ENCODE results near the gene KCNQ2.

Gene KCNQ2

GRCh38 chr20:63456429-63457284 lies 15.8 kb downstream of the KCNQ2 start:
- in situ Hi-C loops (cut with MboI; ENCODE audit: low sequenced_read_pairs) = no loop called here

- in situ Hi-C loops (cut with MboI; ENCODE audit: low sequenced_read_pairs) = no loop called here
Observed at GRCh38 chr20:63455568-63455859, 16.9 kb downstream of the KCNQ2 start.

DNA sequence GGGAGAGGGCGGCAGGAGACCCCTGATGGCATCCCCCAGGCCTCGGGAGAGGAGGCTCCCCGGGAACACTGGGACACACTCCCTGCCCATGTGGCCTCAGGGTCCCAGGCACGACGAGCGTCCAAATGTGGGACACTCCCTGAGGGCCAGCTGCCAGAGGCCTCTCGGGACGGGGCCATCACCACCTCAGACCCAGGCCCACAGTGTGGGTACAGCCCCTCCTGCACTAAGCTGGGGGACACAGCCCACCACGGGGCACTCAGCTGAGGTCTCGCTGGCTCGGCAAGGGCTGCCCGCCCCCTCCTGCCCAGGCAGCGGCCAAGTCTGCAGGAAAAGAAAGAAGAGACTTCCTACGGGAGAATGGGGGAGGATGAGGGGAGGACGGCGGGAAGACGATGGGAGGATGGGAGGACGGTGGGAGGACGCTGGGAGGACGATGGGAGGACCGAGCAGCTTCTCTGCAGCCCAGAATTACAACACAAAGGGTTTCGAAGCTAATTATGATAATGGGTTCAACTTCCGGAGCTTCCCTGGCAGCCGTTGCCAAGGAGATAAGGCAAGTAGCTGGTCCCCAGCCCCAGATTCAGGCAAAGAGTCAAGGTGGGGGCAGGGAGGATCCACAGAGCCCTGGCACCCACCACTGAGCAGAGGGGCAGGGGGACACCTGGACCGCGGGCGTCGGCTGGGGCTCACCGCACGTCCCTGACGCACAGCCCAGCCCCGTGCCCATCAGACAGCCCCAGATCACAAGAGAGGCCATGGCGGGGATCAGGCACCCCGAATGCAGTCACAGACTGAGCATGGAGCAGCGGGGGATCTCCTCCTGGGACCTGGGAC lies 17.5 kb downstream of the KCNQ2 start:
- in situ Hi-C loops (cut with MboI; ENCODE audit: low sequenced_read_pairs) = no loop called here

DNA sequence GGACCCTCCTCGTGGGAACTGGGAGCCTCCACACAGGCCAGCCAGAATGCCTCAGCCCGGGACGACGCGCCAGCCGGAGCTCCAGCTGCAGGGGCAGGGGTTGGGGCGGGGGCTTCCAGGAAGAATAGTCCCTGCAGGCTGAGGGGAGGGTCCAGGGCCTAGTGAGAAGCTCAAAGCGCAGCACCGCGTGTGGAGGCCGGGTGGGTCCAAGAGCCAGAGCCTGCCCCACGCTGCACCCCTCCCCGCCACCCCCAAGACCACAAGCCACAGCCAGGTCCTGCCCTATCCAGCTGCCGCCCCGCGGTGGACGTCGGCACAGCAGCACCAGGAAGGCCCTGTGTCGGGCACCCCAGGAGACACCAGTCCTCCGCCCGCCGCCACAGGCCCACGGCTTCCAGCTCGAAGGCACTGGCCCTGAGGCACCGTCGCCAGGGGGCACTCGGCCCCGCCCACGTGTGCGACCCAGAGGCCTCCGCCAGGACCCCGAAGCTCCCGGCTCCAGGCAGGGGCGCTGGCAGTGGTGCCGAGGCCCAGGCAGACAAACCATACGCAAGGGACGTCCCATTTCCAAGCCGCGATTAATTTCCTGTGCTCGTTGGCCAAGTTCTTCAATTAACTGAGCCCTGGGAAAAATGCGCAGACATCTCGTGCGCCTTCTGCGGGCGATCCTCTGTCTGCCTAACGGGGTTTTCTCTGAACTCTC lies 19.5 kb downstream of the KCNQ2 start:
- in situ Hi-C loops (cut with MboI; ENCODE audit: low sequenced_read_pairs) = no loop called here

DNA sequence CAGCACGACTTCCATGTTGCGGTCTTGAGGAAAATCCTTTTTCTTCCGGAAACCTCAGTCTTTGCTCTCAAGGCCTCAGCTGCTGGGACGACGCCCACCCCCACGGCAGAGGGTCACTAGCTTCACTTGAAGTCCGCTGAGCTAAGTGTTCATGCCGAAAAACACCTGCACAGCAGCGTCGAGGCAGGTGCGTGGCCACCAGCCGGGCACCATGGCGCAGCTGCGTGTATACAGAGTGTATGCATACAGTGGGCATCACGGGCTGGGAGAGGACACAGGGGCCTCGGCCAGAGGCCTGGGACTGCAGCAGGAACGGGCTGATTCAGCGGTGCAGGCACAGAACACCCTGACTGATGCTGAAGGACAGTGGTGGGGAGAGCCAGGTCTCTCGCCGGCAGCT lies 20.1 kb downstream of the KCNQ2 start:
- in situ Hi-C loops (cut with MboI; ENCODE audit: low sequenced_read_pairs) = no loop called here

GRCh38 chr20:63451821-63452220 lies 20.6 kb downstream of the KCNQ2 start:
- in situ Hi-C loops (cut with MboI; ENCODE audit: low sequenced_read_pairs) = no loop called here

GRCh38 chr20:63449796-63450730 lies 22.4 kb downstream of the KCNQ2 start:
- in situ Hi-C loops (cut with MboI; ENCODE audit: low sequenced_read_pairs) = no loop called here

DNA sequence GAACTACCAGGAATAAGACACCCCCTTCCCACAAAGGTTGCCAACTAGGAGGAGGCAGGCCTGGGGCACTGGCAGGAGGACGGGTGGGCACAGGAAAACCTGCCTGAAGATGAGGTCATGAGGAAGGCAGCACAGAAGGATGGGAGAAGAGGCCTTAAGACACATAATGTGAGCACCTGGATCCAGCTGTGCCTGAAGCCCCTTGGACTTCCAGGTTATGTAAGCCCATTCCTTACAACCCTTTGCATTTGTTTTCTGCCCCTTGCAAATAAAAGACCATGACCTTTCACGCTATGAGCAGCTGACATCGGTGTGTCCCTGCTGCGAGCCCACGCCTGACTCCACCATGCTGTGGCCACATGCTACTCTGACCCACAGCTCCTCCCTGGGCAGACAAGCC lies 23.4 kb downstream of the KCNQ2 start:
- in situ Hi-C loops (cut with MboI; ENCODE audit: low sequenced_read_pairs) = no loop called here

DNA sequence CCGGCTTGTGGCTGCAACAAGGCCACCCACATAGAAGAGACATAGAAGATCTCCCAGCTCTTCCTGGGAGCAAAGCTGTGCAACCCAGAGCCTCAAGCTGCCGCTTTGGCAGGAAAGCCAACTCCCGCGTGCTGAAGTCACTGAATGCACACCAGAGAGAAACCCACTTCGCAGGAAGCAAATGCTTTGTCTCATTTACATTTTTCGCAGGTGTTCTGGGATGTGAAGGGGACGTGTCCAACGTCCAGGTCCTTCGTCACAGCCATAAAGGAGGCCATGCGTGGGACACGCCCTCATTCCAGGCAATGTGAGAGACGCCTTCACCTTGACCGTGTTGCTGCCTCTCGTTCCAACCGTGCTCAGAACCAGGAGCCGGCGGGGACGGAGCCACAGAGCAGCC lies 24.4 kb downstream of the KCNQ2 start:
- in situ Hi-C loops (cut with MboI; ENCODE audit: low sequenced_read_pairs) = no loop called here

DNA sequence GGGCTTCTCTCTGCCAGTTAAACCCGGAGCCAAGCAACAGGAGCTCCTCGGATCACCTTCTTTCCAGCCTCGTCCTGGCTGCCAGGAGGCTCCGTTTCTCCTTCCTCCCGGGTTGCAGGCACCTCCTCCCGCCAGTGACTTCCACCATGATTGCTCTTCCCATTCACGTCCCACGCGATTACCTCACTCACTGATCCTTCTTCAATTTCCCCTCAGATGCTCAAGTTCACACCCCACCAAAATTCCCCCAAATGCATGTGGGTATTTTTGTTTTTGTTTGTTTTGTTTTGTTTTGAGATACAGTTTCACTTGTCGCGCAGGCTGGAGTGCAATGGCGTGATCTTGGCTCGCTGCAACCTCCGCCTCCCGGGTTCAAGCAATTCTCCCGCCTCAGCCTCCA lies 25.1 kb downstream of the KCNQ2 start:
- in situ Hi-C loops (cut with MboI; ENCODE audit: low sequenced_read_pairs) = no loop called here

DNA sequence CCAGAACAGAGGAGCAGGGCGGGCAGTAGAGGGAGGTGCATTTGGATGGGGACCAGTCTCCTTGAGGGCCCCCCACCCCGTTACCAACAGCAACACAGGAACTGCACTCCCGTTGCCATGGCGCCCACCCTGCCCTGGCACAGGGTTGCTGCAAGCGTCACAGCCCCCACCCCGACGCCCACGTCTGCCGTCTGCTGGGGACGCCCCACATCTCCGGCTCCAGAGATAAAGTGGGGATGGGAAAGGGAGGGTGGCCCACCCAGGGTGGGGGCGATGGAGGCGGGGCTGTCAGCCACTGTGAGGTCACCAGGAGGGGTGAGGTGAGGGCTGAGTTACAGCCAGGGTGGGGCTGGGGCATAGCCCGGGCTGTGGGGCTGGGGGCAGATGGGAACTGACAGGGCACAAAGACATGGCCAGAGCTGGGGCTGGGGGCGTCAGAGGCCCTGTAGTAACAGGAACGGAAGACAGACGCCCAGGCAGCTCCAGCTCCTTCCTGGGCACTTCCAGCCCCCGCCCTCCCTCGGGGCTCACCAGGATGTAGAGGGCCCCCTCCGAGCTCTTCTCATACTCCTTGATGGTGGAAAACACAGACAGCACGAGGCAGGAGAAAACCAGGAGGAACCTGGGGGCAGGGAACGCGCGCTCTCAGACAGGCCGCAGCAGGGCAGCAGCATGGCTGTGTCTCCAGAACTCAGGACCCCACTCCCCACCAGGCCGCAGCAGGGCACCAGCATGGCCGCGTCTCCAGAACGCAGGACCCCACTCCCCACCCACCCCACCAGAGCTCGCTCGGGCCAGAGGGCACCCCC lies 26.0 kb downstream of the KCNQ2 start:
- in situ Hi-C loops (cut with MboI; ENCODE audit: low sequenced_read_pairs) = no loop called here

DNA sequence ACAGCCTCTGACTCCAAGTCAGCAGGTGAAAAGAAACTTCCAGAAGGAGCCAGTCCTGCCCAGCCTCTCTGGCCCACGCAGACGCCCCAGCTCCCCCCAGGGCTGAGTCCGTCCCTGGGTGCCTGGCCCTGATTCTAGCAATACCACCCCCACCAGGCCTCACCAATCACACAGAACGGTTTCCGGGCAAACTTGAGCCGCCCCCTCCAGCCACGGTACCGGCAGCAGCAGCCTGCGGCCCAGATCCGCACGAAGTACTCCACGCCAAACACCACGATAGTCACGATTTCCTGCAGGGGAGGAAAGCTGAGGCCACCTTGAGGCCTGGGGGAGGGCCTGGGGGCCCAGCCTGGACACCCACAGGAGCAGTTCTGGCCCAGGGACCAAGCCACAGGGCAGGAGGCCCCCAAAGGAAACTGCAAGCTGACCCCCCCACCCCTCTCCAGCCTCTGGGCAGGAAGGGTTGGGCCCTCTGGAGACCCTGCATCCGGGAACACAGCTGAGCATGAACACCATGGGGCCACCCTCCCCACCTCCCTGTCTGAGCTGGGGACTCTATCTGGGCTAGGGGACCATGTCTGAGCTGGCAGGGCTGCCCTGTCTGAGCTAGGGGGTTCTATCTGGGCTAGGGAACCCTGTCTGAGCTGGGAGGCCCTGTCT lies 27.2 kb downstream of the KCNQ2 start:
- in situ Hi-C loops (cut with MboI; ENCODE audit: low sequenced_read_pairs) = no loop called here

DNA sequence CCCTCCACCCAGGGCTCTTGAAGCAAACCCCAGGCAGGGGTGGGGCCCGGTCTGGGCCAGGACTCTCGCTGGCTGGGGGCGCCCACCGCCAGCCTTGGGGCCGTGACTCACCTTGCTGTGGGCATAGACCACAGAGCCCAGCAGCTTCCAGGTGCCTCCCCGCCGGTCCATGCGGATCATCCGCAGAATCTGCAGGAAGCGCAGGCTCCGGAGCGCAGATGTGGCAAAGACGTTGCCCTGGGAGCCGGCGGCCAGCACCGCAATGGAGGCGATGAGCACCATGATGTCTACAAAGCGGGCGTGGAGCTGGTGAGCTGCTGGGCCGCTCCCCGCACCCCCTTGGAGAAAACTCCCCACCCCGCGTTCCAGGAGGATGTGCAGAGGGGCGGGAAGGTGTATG lies 27.9 kb downstream of the KCNQ2 start:
- in situ Hi-C loops (cut with MboI; ENCODE audit: low sequenced_read_pairs) = no loop called here

DNA sequence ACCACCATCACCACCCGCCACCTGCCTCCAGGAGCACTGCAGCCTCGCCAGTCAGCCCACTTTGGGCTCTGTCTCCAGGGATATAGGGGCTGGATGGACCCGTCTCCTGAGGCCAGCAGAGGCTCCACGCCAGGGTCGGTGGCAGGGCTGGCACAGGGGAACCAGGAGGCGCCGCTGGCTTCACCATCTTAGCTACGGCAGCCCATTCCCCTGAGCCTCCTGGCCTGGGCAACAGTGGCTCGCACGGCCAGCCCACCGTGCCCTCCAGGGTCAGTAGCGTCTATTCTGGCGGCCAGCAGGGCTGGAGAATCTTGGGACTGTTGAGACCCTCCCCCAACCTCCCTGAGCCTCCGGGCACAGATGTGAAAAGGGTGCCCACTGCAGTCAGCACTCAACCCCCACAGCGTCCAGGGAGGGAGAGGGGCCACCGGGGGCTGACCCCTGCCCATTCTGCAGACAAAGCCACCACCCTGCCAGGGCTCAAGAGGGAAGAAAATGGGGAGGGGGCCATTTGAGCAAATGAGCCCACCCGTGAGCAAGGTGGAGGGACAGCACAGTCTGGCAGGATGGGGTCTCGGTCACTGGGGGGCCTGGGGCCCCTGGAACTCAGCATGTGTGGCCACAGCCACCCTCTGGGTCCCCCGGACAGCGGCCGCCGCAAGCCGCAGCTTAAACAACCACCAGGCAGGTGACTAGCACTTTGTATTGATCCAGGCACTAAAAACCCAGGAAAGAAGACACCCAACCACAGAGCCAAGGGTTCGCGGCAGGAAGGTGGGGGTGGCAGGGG lies 28.7 kb downstream of the KCNQ2 start:
- in situ Hi-C loops (cut with MboI; ENCODE audit: low sequenced_read_pairs) = no loop called here

GRCh38 chr20:63442100-63442493 lies 30.4 kb downstream of the KCNQ2 start:
- in situ Hi-C loops (cut with MboI; ENCODE audit: low sequenced_read_pairs) = no loop called here

DNA sequence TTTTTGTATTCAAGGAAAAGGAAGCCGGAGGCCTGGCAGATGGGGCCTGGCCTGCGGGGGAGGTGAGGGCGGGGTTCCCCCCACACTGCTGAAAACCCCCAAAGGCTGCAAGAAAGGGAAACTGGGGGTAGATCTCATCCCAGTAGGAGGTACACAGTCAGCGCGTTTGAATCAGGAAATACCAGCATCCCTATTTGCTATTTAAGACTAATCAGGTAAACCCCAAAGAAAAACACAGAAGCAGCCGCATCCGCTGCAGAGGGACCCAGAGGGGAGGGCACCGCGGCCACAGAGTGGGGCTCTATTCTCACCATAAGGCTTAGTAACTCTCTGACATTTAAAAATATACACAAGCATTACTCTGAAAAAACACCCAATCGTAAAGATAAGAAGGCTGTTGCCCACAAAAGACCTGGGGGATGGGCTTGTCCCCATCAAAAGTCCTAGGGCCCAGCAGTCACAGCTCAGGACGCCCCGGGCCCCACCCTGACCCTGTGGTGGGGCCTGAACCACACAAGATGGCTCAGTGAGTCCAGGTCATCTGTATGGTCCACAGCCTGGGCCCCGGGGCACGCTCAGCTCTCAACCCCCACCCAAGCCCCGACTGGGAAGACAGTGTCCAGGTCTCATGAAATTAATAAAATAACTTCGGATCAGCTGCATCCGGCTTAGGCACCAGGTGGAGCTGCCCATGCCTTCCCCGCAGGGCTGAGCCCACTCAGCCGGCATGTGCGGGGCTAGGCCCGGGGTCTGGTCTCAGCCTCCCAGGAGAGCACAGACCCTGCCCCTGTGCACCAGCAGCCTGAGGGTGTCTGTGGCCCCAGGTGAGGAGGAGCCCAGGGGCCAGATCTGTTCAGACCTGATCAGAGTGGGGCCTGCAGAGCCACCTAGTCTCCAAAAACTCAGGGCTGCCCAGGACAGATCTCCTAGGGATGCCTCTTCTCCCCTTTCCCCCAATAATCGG lies 31.0 kb downstream of the KCNQ2 start:
- in situ Hi-C loops (cut with MboI; ENCODE audit: low sequenced_read_pairs) = no loop called here

DNA sequence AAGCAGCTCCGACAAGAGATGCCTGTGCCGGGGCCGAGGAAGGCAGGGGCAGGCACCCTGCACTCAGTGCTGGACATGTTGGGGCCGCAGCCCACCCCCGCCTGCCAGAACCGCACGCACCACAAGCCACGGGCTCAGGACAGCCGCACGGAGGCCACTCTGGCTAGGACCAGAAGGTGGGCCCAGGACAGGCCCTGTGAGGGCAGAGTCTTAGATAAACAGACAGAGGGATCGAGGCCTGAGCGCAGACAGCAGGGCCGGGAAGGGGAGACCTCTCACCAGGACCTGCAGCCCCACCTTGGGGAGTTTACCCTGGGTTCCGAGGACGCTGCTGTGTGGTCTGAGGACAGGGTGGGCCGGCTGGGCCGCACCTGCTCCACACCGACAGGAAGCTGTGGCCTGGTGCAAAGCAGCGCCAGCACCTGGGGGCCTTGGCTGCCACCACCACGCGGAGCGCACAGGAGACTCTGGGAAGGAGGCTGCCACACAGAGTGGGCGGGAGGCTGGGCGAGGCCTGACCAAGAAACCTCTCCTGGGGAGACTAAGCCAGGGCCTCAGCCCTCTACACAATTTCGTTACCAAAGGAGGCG lies 32.0 kb downstream of the KCNQ2 start:
- in situ Hi-C loops (cut with MboI; ENCODE audit: low sequenced_read_pairs) = no loop called here
